Nucleus accumbens (tissue), 56 donors: ENCODE measurements around the gene RAB40B.
"Not testable (repeated sequence)": the region's sequence is repeated elsewhere in the genome, so short reads cannot be mapped to it uniquely, and the experiment has no call there.

Experiments
- DNase-seq, 56 donors: peaks; one replicate each; lab custom pipeline; 2025; lab: John Stamatoyannopoulos, UW

Gene RAB40B

GRCh38 chr17:82656266-82656665 lies 42.2 kb downstream of the RAB40B start:
- DNase-seq = no peak

GRCh38 chr17:82655523-82655922 lies 43.0 kb downstream of the RAB40B start:
- DNase-seq = no peak

- no peak for DNase-seq
These were observed 43.4 kb downstream of the RAB40B start for GRCh38 chr17:82655038-82655479.

GRCh38 chr17:82654611-82655010 lies 43.9 kb downstream of the RAB40B start:
- not testable (repeated sequence) for DNase-seq

- DNase-seq = no peak
These were observed 44.6 kb downstream of the RAB40B start for GRCh38 chr17:82653651-82654528.

- no peak for DNase-seq
These were observed 47.8 kb downstream of the RAB40B start for GRCh38 chr17:82650723-82651122.

GRCh38 chr17:82649501-82650261 lies 48.8 kb downstream of the RAB40B start:
- DNase-seq = no peak

GRCh38 chr17:82648742-82649331 lies 49.7 kb downstream of the RAB40B start:
- peak in 14 of 56 donors; percentile 58 to 79 (median 72) for DNase-seq

GRCh38 chr17:82648165-82648668 lies 50.3 kb downstream of the RAB40B start, which contains the start of gene WDR45B:
Gene WDR45B (minus strand): TSS chr17:82648444. CDS start chr17:82648340, 104 bp downstream.
- DNase-seq = peak in 55 of 56 donors; percentile 53 to 98 (median 93)

GRCh38 chr17:82647593-82648164 lies 50.8 kb downstream of the RAB40B start:
- peak in 3 of 56 donors; percentile 31 to 56 (median 38) for DNase-seq

GRCh38 chr17:82645516-82645915 lies 53.0 kb downstream of the RAB40B start:
- no peak for DNase-seq

- DNase-seq = no peak
These were observed 54.4 kb downstream of the RAB40B start for GRCh38 chr17:82644148-82644547.

GRCh38 chr17:82642022-82642421 lies 56.5 kb downstream of the RAB40B start:
- DNase-seq = no peak

GRCh38 chr17:82640036-82640435 lies 58.5 kb downstream of the RAB40B start:
- no peak for DNase-seq

- DNase-seq = no peak
These were observed 58.9 kb downstream of the RAB40B start for GRCh38 chr17:82639628-82640027.

GRCh38 chr17:82638183-82638773 lies 60.2 kb downstream of the RAB40B start:
- DNase-seq = no peak

- DNase-seq = peak in 1 of 56 donors; percentile 10
These were observed 61.6 kb downstream of the RAB40B start for GRCh38 chr17:82636626-82637598.

- no peak for DNase-seq
These were observed 65.2 kb downstream of the RAB40B start for GRCh38 chr17:82633343-82633742.

- DNase-seq = no peak
These were observed 66.0 kb downstream of the RAB40B start for GRCh38 chr17:82632451-82632850.
